Hepatocyte (in vitro differentiated cells): Measurements from ENCODE around the gene ZNF274. TPM values are rescaled to one million over a fixed set of nuclear protein-coding genes. Genes with fewer than 3 reads are reported as not detected.

Experiments
- DNase-seq: peaks from one replicate; pipeline ENCODE4 v3.0.0-alpha.2; 2016; ENCODE audit warnings: low spot score
- H2AFZ ChIP-seq: fragments of 200-600 bp; sonication (generic); 2 replicates; pipeline ENCODE4 v1.6.0; 2016; ENCODE audit warnings: antibody characterized with exemption, mild to moderate bottlenecking
- H3K27ac ChIP-seq: fragments of 200-600 bp; sonication (generic); 2 replicates; pipeline ENCODE4 v1.5.1; 2016; ENCODE audit warnings: mild to moderate bottlenecking
- H3K27me3 ChIP-seq: fragments of 200-600 bp; sonication (generic); 2 replicates; pipeline ENCODE4 v1.6.1; 2016
- H3K36me3 ChIP-seq: fragments of 200-600 bp; sonication (generic); replicated peaks from 2 replicates; pipeline ENCODE4 v1.5.1; 2016; ENCODE audit warnings: low read depth; ENCODE audit not compliant: insufficient read depth
- H3K4me1 ChIP-seq: fragments of 200-600 bp; sonication (generic); 2 replicates; pipeline ENCODE4 v1.5.1; 2016; ENCODE audit warnings: mild to moderate bottlenecking, moderate library complexity; ENCODE audit not compliant: insufficient read depth
- H3K4me2 ChIP-seq: fragments of 200-600 bp; sonication (generic); 2 replicates; pipeline ENCODE4 v1.6.0; 2016
- H3K4me3 ChIP-seq: fragments of 200-600 bp; sonication (generic); 2 replicates; pipeline ENCODE4 v1.5.1; 2016; ENCODE audit warnings: mild to moderate bottlenecking
- H3K79me2 ChIP-seq: fragments of 200-600 bp; sonication (generic); 2 replicates; pipeline ENCODE4 v1.6.0; 2017; ENCODE audit warnings: mild to moderate bottlenecking
- H3K9me2 ChIP-seq: fragments of 200-600 bp; sonication (generic); replicated peaks from 2 replicates; pipeline ENCODE4 v1.6.0; 2017; ENCODE audit warnings: mild to moderate bottlenecking; ENCODE audit not compliant: insufficient read depth
- H3K9me3 ChIP-seq: fragments of 200-600 bp; sonication (generic); 2 replicates; pipeline ENCODE4 v1.5.1; 2016; ENCODE audit warnings: low read depth, mild to moderate bottlenecking
- H4K20me1 ChIP-seq: fragments of 200-600 bp; sonication (generic); 2 replicates; pipeline ENCODE4 v1.6.0; 2016; ENCODE audit warnings: mild to moderate bottlenecking; ENCODE audit not compliant: insufficient read depth, poor library complexity, severe bottlenecking
- CTCF ChIP-seq: fragments of 200-600 bp; sonication (generic); IDR thresholded peaks from 2 replicates; pipeline ENCODE4 v1.5.1; 2016; ENCODE audit warnings: antibody characterized with exemption, mild to moderate bottlenecking; ENCODE audit not compliant: poor library complexity
- EZH2 ChIP-seq: fragments of 200-600 bp; sonication (generic); IDR thresholded peaks from 2 replicates; pipeline ENCODE4 v1.6.1; 2016; ENCODE audit warnings: antibody characterized with exemption, mild to moderate bottlenecking, borderline replicate concordance
- EZH2phosphoT487 ChIP-seq: fragments of 200-600 bp; sonication (generic); IDR thresholded peaks from one replicate; pipeline ENCODE4 v1.6.1; 2018; ENCODE audit warnings: antibody characterized with exemption, mild to moderate bottlenecking, low read depth, moderate library complexity; ENCODE audit not compliant: unreplicated experiment, severe bottlenecking
- WGBS: methylation state at CpG from one replicate; pipeline ENCODE4 v1.1.6; 2016; ENCODE audit warnings: low lambda C conversion rate; ENCODE audit errors: missing lambda C conversion rate; 5-methylcytosine and 5-hydroxymethylcytosine counted together
- polyA plus RNA-seq: library from polyadenylated mRNA; unstranded; fragments of >200 nt; fragmentation: Nextera tagmentation; extraction: Ambion mirVana; gene quantifications from 2 replicates; pipeline ENCODE4 v1.2.1, GENCODE V29; 2016
- total RNA-seq: library from RNA; depleted of rRNA; stranded (reverse); fragments of >200 nt; gene quantifications from 2 replicates; pipeline ENCODE4 v1.2.3, GENCODE V29; 2014

Gene ZNF274
- total and polyA plus RNA-seq, 2 experiments from 2014 or later, result 28.1 to 30.8 TPM

- no peaks in the 10 kb centered on the region for H3K4me1 ChIP-seq
- peaks cover 73% of the 10 kb centered on the region for H3K9me3 ChIP-seq
- H2AFZ ChIP-seq, result no peak overlapping the region
These were observed 278 bp upstream of the ZNF274 start for GRCh38 chr19:58182577-58182988.

GRCh38 chr19:58183817-58184215, 955 bp downstream of the ZNF274 start:
- no peaks in the 10 kb centered on the region for H4K20me1 ChIP-seq
- H3K36me3 ChIP-seq, result peaks cover 19% of the 10 kb centered on the region
- DNase-seq, result no peak
- H3K4me1 ChIP-seq, result no peaks in the 10 kb centered on the region
- H3K79me2 ChIP-seq, result peaks cover 30% of the 10 kb centered on the region
- no peaks in the 10 kb centered on the region for H3K27me3 ChIP-seq
- WGBS, result 31% methylated on average over 12 of the region's 13 CpGs
- H3K27ac ChIP-seq, result peak overlapping the region; percentile 100
- H3K9me3 ChIP-seq, result peaks cover 68% of the 10 kb centered on the region
- peak overlapping the region; percentile 89 for H3K4me3 ChIP-seq
- TF ChIP-seq EZH2phosphoT487 (no peak), EZH2 (no peak), CTCF (no peak)
- peak overlapping the region; percentile 95 for H2AFZ ChIP-seq
- H3K4me2 ChIP-seq, result peak overlapping the region; percentile 81
- H3K9me2 ChIP-seq, result no peaks in the 10 kb centered on the region

More at GRCh38 chr19:58182577-58182988, 278 bp upstream of the ZNF274 start:
- Histone ChIP-seq H3K27ac (peak overlapping the region; percentile 100), H3K79me2 (peaks cover 24% of the 10 kb centered on the region), H3K9me2 (no peaks in the 10 kb centered on the region), H3K4me3 (peak overlapping the region; percentile 37), H3K36me3 (peaks cover 15% of the 10 kb centered on the region), H4K20me1 (no peaks in the 10 kb centered on the region), H3K27me3 (no peaks in the 10 kb centered on the region), H3K4me2 (peak overlapping the region; percentile 81)
- 41% methylated on average over 9 of the region's 17 CpGs for WGBS
- TF ChIP-seq EZH2phosphoT487 (no peak), CTCF (no peak)
- DNase-seq, result no peak

- H4K20me1 ChIP-seq, result no peaks in the 10 kb centered on the region
- H3K79me2 ChIP-seq, result no peaks in the 10 kb centered on the region
- DNase-seq, result no peak
- no peak overlapping the region for H3K27ac ChIP-seq
- H3K4me3 ChIP-seq, result no peak overlapping the region
- H3K4me2 ChIP-seq, result no peak overlapping the region
- no peaks in the 10 kb centered on the region for H3K27me3 ChIP-seq
- 75% methylated on average over 6 of the region's 6 CpGs for WGBS
- H3K9me2 ChIP-seq, result no peaks in the 10 kb centered on the region
- peaks cover 27% of the 10 kb centered on the region for H3K36me3 ChIP-seq
- no peak for TF ChIP-seq CTCF
- TF ChIP-seq EZH2, result no peak
- TF ChIP-seq EZH2phosphoT487, result no peak
- no peak overlapping the region for H2AFZ ChIP-seq
- H3K4me1 ChIP-seq, result no peaks in the 10 kb centered on the region
- H3K9me3 ChIP-seq, result peaks cover 92% of the 10 kb centered on the region
These were observed 14.2 kb downstream of the ZNF274 start for GRCh38 chr19:58196901-58197616.
